HG02678 (cell line): ENCODE measurements around the gene FCHO1.
"Not testable (repeated sequence)": the region's sequence is repeated elsewhere in the genome, so short reads cannot be mapped to it uniquely, and the experiment has no call there.

Experiments
- ATAC-seq: cut with Tn5 transposase; IDR thresholded peaks from one replicate; pipeline ENCODE4 v1.9.1; 2021; ENCODE audit warnings: mild to moderate bottlenecking, moderate library complexity; ENCODE audit not compliant: unreplicated experiment

FCHO1 gene

GRCh38 chr19:17790059-17790780, 38.9 kb downstream of the FCHO1 start:
- no peak for ATAC-seq

GRCh38 chr19:17794412-17794730, 43.1 kb downstream of the FCHO1 start:
- ATAC-seq = no peak

DNA sequence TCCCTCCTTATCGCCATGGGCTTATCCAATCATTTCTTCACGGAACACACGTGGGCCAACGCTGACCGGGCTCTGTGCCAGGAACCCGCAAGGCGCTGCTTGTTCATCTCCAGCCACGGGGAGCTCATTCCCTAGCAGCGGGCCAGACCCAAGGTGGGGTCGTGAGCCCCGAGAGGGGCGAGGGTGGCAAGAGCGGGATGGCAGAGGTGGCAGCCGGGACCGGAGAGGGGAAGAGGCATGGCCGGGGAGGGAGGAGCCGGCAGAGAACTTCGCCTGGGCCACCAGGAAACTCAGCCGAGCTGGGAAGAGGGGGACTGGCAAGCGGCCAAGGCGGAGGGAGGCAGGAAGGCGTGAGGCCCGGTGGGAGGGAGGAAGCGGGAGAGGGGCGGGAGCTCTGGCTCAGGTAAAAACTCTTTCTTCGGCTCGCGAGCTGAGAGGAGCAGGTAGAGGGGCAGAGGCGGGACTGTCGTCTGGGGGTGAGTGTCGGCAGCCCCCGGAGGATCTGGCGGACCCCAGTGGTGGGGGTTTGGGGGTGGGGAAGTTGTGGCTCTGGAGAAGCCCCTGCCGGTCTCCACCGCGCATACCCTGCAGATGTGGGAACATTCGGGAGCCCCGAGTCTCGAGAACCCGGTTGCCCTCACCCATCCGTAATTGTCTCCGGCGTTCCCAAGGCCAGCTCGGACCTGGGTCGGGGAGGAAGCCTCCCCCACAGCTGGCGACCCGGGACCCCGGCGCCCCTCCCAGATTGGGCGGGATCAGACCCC, 43.6 kb downstream of the FCHO1 start, which contains the start of gene B3GNT3:
Gene B3GNT3, plus strand, starts transcription at position 408 of the 764 bp plus-strand sequence. CDS start 12,670 bp downstream, outside the sequence.
- no peak for ATAC-seq

GRCh38 chr19:17795495-17795856, 44.2 kb downstream of the FCHO1 start:
- ATAC-seq = no peak

- ATAC-seq = no peak
Observed at GRCh38 chr19:17796013-17796837, 44.9 kb downstream of the FCHO1 start.

DNA sequence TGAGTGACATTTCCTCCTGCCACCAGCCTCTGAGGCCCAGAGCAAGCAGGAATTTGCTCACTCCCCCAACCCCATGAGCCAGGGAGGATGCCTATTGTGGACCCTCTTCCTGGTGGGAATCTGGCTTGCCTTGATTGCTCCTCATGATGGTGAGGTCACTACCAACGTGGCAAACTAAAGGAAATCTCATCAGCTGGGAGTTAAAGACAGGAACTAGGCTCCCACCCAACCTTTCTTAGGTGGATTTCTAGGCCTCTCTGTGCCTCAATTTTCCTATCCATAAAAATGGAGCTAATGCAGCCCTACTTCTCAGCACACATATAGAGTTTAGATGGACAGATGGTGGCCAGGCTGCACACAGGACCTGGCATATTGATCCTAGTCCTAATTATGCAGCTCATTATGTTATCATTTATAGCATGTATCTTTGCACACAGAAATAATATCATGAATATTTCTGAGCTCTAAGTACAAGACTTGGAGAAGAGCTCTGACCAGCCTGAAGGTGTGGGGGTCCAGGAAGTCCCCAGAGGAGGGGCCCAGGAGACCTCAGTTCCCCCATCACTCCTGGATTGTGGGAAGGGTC, 45.7 kb downstream of the FCHO1 start:
- no peak for ATAC-seq

DNA sequence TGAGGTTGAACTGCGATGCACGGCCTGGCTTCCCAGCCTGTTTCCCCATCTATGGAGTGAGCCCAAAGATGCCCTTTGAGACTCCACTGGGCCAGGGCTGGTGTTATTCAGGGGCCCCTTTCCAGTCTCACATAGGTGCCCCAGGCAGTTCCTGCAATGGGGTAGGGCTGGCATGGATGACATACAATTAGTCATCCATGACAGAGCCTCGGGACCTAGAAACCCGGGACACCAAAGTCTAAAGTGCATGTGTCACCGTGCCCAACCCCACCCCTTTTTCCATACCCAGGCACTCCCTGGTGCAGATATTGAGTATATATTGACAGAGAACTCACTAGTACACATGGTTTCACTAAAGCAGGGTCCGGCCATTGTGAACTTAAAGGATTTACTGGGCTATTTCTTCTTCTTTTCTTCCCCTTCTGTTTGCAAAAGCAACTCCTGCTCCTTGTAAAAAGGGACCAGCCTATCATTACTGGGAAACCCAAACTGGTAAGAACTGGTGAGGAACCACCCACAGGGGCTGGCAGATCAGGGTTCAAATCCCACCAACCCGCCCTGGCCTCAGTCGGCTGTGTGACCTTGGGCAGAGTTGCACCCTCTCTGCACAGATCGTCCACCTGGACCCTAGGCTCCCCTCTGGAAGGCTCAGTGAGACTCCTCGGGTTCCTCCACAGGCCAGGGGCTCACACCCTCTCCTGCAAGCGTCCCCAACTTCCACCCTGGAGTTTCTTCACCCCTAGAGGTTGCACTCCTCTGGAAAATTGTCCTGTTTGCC, 46.3 kb downstream of the FCHO1 start:
- no peak for ATAC-seq

- not testable (repeated sequence) for ATAC-seq
Observed at GRCh38 chr19:17798599-17798998, 47.3 kb downstream of the FCHO1 start.

DNA sequence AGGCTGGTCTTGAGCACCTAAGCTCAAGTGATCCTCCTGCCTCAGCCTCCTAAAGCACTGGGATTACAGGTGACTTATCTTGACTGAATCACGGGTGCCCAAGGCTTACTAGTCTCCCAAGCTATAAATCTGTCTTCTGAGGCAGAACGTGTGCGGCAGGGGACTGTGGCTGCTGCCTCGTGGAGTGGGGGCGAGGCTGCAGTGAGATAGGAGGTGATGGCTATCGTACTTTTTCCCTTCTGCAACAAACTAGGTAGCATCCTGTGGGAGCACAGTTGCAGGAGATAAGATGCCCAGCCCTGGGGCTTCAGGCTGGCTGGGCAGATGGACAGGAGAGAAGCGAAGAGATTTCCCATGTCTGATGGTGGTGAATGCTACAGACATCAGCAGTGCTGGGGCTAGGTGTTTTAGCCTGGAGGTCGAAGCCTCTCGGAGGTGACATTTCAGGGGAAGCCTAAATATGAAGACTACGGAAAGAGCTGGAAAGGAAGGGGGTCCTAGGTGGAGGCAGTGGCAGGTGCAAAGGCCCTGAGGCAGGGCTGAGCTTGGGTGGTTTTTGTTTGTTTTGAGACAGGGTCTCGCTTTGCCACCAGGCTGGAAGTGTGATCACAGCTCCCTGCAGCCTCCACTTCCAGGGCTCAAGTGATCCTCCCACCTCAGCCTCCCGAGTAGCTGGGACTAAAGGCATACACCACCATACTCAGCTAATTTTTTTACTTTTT, 51.0 kb downstream of the FCHO1 start:
- ATAC-seq = no peak

DNA sequence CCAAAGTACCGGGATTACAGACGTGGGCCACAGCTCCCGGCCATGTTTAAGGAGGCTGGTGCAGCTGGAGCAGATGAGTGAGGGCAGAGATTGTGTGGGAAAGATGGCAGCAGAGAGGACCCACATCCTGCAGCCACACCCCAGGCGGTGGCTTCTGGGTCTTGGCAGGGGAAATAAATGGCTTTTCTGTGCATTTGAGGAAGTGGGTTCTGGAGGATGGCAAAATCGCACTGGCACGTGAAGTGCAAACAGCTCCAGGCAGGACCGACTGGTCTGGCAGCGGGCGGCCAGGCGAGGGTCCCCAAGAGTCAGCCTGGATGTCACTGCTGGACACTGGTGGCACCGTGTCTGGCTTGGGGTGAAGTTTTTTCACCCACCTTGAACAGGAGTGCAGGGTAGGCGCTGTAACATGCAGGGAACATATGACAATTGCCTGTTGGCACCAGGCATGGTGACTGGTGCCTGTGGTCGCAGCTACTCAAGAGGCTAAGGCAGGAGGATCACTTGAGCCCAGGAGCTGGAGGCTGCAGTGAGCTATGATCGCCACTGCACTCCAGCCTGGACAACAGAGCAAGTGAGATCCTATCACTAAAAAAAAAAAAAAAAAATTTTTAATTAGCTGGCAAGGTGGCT, 52.1 kb downstream of the FCHO1 start:
- no peak for ATAC-seq

DNA sequence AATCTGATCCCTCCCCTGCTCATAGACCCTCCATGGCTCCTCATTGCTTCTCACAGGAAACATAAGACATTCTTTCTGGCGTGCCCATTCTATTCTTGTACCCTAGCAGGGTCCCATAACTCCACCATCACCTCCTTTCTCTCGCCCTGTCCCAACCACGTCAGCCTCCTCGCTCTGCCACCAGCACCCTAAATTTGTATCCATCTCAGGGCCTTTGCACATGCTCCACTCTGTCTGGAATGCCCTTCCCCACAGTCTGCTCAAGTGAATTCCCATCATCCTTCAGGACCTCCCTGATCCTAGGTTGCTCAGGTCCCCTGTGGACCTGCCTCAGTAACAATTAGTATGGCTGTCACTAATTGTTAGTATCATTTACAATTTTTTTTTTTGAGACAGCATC, 54.1 kb downstream of the FCHO1 start:
- ATAC-seq = no peak

GRCh38 chr19:17806945-17807344, 55.7 kb downstream of the FCHO1 start:
- ATAC-seq = no peak

GRCh38 chr19:17807731-17808316, 56.5 kb downstream of the FCHO1 start:
- no peak for ATAC-seq

GRCh38 chr19:17811103-17811502, 59.8 kb downstream of the FCHO1 start:
- ATAC-seq = no peak

DNA sequence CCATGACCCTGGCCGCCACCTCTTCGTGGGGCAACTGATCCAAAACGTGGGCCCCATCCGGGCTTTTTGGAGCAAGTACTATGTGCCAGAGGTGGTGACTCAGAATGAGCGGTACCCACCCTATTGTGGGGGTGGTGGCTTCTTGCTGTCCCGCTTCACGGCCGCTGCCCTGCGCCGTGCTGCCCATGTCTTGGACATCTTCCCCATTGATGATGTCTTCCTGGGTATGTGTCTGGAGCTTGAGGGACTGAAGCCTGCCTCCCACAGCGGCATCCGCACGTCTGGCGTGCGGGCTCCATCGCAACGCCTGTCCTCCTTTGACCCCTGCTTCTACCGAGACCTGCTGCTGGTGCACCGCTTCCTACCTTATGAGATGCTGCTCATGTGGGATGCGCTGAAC, 60.4 kb downstream of the FCHO1 start:
- ATAC-seq = no peak

GRCh38 chr19:17812099-17812498, 60.8 kb downstream of the FCHO1 start:
- no peak for ATAC-seq

- no peak for ATAC-seq
Observed at GRCh38 chr19:17817668-17818363, 66.5 kb downstream of the FCHO1 start.

DNA sequence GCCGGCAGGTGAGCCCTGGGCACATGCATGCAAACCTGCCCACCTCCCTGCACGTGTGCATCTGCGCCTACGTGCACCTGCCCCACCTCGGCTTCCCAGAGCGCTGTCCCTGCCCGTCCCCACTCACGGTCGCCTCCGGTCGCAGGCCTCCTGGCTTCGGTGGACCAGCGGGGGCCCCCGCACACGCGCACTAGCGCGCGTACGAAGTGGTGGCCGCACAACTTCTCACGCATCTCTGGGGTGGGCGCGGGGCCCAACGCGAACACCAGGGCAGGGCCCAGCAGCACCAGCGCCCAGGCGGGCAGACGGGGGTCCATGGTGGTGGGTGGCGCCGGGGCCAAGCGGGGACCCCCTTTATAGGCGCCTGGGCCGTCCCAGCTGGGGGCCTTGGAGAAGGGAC, 69.9 kb downstream of the FCHO1 start, which contains the start of gene INSL3:
Gene INSL3, minus strand, starts transcription at position 330 of the 400 bp plus-strand sequence. Its CDS starts 13 bp downstream, at position 317.
- no peak for ATAC-seq
